GM18951 (cell line): ENCODE data around the gene A1BG.
A peak's percentile ranks its signal among the peaks of the same experiment; 100 is the strongest.
"Not testable (repeated sequence)": the region's sequence is repeated elsewhere in the genome, so short reads cannot be mapped to it uniquely, and the experiment has no call there.

Experiments used
- POLR2A ChIP-seq: IDR thresholded peaks from 4 replicates; pipeline ENCODE4 v1.6.1; 2011; ENCODE audit warnings: mild to moderate bottlenecking; ENCODE audit not compliant: insufficient read length, insufficient read depth; ENCODE audit errors: extremely low read depth
- in situ Hi-C: fragments of 300-500 bp; cut with MboI; formaldehyde crosslinking; loops from one replicate; pipeline ENCODE4 v1.12.0; 2022; ENCODE audit warnings: low sequenced_read_pairs, mixed read lengths, inconsistent platforms; ENCODE audit not compliant: unreplicated experiment

A1BG gene

GRCh38 chr19:58356766-58357480 is 3.6 kb upstream of the A1BG start:
- in situ Hi-C loops = no loop called here
- no peak for TF ChIP-seq POLR2A

GRCh38 chr19:58355908-58356765 is 2.8 kb upstream of the A1BG start:
- peak; percentile 20 for TF ChIP-seq POLR2A

GRCh38 chr19:58355215-58355796 is 2.0 kb upstream of the A1BG start:
- no peak for TF ChIP-seq POLR2A
- in situ Hi-C loops = no loop called here

More at GRCh38 chr19:58355908-58356765, 2.8 kb upstream of the A1BG start:
- in situ Hi-C loops = no loop called here

GRCh38 chr19:58354478-58355030 is 1.3 kb upstream of the A1BG start:
- in situ Hi-C loops = no loop called here

GRCh38 chr19:58353717-58354477 is 605 bp upstream of the A1BG start:
- no peak for TF ChIP-seq POLR2A
- in situ Hi-C loops = no loop called here

More at GRCh38 chr19:58354478-58355030, 1.3 kb upstream of the A1BG start:
- no peak for TF ChIP-seq POLR2A

- no peak for TF ChIP-seq POLR2A
- in situ Hi-C loops = no loop called here
Observed at GRCh38 chr19:58351990-58352755, 1.1 kb downstream of the A1BG start.

GRCh38 chr19:58351558-58351878 is 1.8 kb downstream of the A1BG start:
- in situ Hi-C loops = no loop called here
- no peak for TF ChIP-seq POLR2A

GRCh38 chr19:58350871-58351557 is 2.3 kb downstream of the A1BG start:
- in situ Hi-C loops = no loop called here
- no peak for TF ChIP-seq POLR2A

- TF ChIP-seq POLR2A = no peak
- in situ Hi-C loops = no loop called here
Observed at GRCh38 chr19:58350001-58350861, 3.1 kb downstream of the A1BG start.

GRCh38 chr19:58349590-58349989 is 3.7 kb downstream of the A1BG start:
- in situ Hi-C loops = no loop called here
- TF ChIP-seq POLR2A = no peak

- in situ Hi-C loops = not testable (repeated sequence)
Observed at GRCh38 chr19:58348080-58348479, 5.2 kb downstream of the A1BG start.
